Measurements from ENCODE around the gene CCDC85C. TPM values are rescaled to one million over a fixed set of nuclear protein-coding genes. Genes with fewer than 3 reads are reported as not detected.
A peak's percentile ranks its signal among the peaks of the same experiment; 100 is the strongest.

CCDC85C gene
- total and polyA plus RNA-seq, 2 of the 4 experiments (the other 2 are of a cell fraction), result 16.0 to 19.0 TPM

GRCh38 chr14:99599393-99599792 is 4.6 kb downstream of the CCDC85C start:
- in situ Hi-C loops (cut with MboI; ENCODE audit: low sequenced_read_pairs), result no loop called here
- ATAC-seq (ENCODE audit: low read depth) (no peak), DNase-seq (no peak)
- no peak overlapping the region for H3K56ac ChIP-seq (ENCODE audit: extremely low read depth, insufficient read depth, low read length)
- H2BK20ac ChIP-seq (ENCODE audit: low read depth, low read length), result no peak overlapping the region
- H3K9ac ChIP-seq (ENCODE audit: low read depth, low read length), result no peak overlapping the region
- no peaks in the 10 kb centered on the region for H3K36me3 ChIP-seq (ENCODE audit: control insufficient read depth, insufficient read depth, low read length)
- no peak overlapping the region for H2BK15ac ChIP-seq (ENCODE audit: low read depth, low read length)
- peaks cover 30% of the 10 kb centered on the region for H3K9me1 ChIP-seq (ENCODE audit: insufficient read depth, low read length)
- no peak overlapping the region for H3K14ac ChIP-seq (replicated peaks; ENCODE audit: low read depth, low read length)
- no peak overlapping the region for H2BK5ac ChIP-seq (ENCODE audit: low read depth, low read length, poor library complexity, severe bottlenecking)
- POLR2A ChIA-PET (ENCODE audit: unreplicated experiment), result no interaction called here
- no peak overlapping the region for H3K18ac ChIP-seq (ENCODE audit: low read depth, low read length)
- no peak overlapping the region for H4K8ac ChIP-seq (ENCODE audit: low read depth in 2 of 2, low read length in 2 of 2)
- dilution Hi-C loops (cut with HindIII; ENCODE audit: low sequenced_read_pairs, unreplicated experiment), result no loop called here
- H2AK5ac ChIP-seq (ENCODE audit: low read depth, low read length), result no peak overlapping the region
- intact Hi-C loops (cut with micrococcal nuclease), result no loop called here
- H3K4me2 ChIP-seq (ENCODE audit: low read depth, low read length), result no peak overlapping the region
- peaks cover 21 to 89% of the 10 kb centered on the region in 2 experiments for H3K79me1 ChIP-seq (ENCODE audit: low read depth in 1 of 2, low read length in 2 of 2)
- TF ChIP-seq USF2 (IDR thresholded peaks at IDR 0.05; ENCODE audit: low read depth, low read length), result no peak
- TF ChIP-seq CEBPB (IDR thresholded peaks at IDR 0.05; ENCODE audit: low read depth, low read length), result no peak
- no peak for TF ChIP-seq SMC3 (IDR thresholded peaks at IDR 0.05; ENCODE audit: low read depth, low read length)
- no peak for TF ChIP-seq RCOR1 (IDR thresholded peaks at IDR 0.05; ENCODE audit: insufficient replicate concordance, low read length)
- TF ChIP-seq FOS (IDR thresholded peaks at IDR 0.05; ENCODE audit: low read depth, low read length), result no peak
- no peak for TF ChIP-seq ELK1 (IDR thresholded peaks at IDR 0.05; ENCODE audit: borderline replicate concordance, low read depth, low read length)
- TF ChIP-seq RAD21 (IDR thresholded peaks at IDR 0.05; ENCODE audit: low read length), result no peak
- no peak for TF ChIP-seq CTCF (conservative IDR thresholded peaks at IDR 0.05; ENCODE audit: low read depth, low read length)
- no peak for TF ChIP-seq POLR2A (IDR thresholded peaks at IDR 0.05; ENCODE audit: low read depth, low read length)
- H3K4ac ChIP-seq (ENCODE audit: low read depth, low read length), result no peak overlapping the region
- no peak overlapping the region for H4K5ac ChIP-seq (ENCODE audit: low read depth, low read length)
- H2BK120ac ChIP-seq (ENCODE audit: low read depth, low read length), result no peak overlapping the region
- no peak overlapping the region for H2AFZ ChIP-seq (replicated peaks; ENCODE audit: low read length, poor library complexity)
- peaks cover 12% of the 10 kb centered on the region for H3K4me1 ChIP-seq (ENCODE audit: control insufficient read depth, insufficient read depth, low read length)
- H4K91ac ChIP-seq (ENCODE audit: insufficient read depth, low read depth, low read length), result no peak overlapping the region
- 83% methylated on average over 2 of the region's 6 CpGs; no CpG with 5 or more reads in 1 of the 2 experiments for WGBS, 2 experiments (ENCODE audit: extremely low coverage in 2 of 2, insufficient read length in 1 of 2)
- peak overlapping the region; percentile 61; the same call in 1 of the 2 replicates for H3K23ac ChIP-seq (ENCODE audit: low read depth, low read length)
- BruUV-seq (replicated peaks), result no TSS peak
- H2AK9ac ChIP-seq (replicated peaks; ENCODE audit: low read depth, low read length, poor library complexity), result no peak overlapping the region
- H3K27me3 ChIP-seq (ENCODE audit: control insufficient read depth, insufficient read depth, low read length), result no peaks in the 10 kb centered on the region
- H3K27ac ChIP-seq (ENCODE audit: insufficient read depth, low read length), result no peak overlapping the region
- no peak overlapping the region for H3K4me3 ChIP-seq (ENCODE audit: insufficient read depth, low read depth, low read length)
- CTCF ChIA-PET, result no interaction called here
- no peaks in the 10 kb centered on the region for H3K9me3 ChIP-seq (ENCODE audit: control insufficient read depth, insufficient read depth, low read length)
- H4K20me1 ChIP-seq (ENCODE audit: insufficient read depth, low read length), result peaks cover 61% of the 10 kb centered on the region
